Activated naive CD8-positive, alpha-beta T cell (primary cell): ENCODE measurements around the gene PRRX2.

Experiments
- H3K27ac Mint-ChIP-seq: one replicate; pipeline ENCODE4 v1.8.0; 2021; ENCODE audit warnings: mixed read lengths
- H3K27me3 Mint-ChIP-seq: one replicate; pipeline ENCODE4 v1.8.0; 2021; ENCODE audit warnings: mixed read lengths
- H3K36me3 Mint-ChIP-seq: one replicate; pipeline ENCODE4 v1.8.0; 2021; ENCODE audit warnings: mixed read lengths
- H3K4me1 Mint-ChIP-seq: one replicate; pipeline ENCODE4 v1.8.0; 2021; ENCODE audit warnings: low read depth, mixed read lengths
- H3K4me3 Mint-ChIP-seq: one replicate; pipeline ENCODE4 v1.8.0; 2021; ENCODE audit warnings: mild to moderate bottlenecking, mixed read lengths
- H3K9me3 Mint-ChIP-seq: one replicate; pipeline ENCODE4 v1.8.0; 2021; ENCODE audit warnings: low read depth, mixed read lengths

Gene PRRX2

DNA sequence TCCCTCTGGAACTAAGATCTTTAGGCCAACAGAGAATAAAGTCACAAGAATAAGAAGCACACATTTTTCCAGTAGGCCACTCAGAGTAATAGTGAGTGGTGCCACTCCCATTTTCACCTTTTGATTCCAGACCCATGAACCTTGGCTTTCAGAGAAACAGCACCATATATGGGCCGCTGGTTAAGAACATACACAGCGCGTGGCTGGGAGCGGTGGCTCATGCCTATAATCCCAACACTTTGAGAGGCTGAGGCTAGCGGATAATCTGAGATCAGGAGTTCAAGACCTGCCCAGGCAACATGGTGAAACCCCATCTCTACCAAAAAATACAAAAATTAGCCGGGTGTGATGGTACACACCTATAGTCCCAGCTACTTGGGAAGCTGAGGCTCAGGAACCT, 103.0 kb downstream of the PRRX2 start:
- Mint-ChIP-seq H3K36me3 (no peaks in the 10 kb centered on the region), H3K4me3 (no peak overlapping the region), H3K27me3 (no peaks in the 10 kb centered on the region), H3K4me1 (no peaks in the 10 kb centered on the region), H3K9me3 (no peaks in the 10 kb centered on the region), H3K27ac (no peak overlapping the region)

GRCh38 chr9:129769669-129770068, 104.2 kb downstream of the PRRX2 start:
- H3K4me1 Mint-ChIP-seq, result no peaks in the 10 kb centered on the region
- no peak overlapping the region for H3K4me3 Mint-ChIP-seq
- H3K27me3 Mint-ChIP-seq, result no peaks in the 10 kb centered on the region
- no peak overlapping the region for H3K27ac Mint-ChIP-seq
- H3K36me3 Mint-ChIP-seq, result no peaks in the 10 kb centered on the region
- no peaks in the 10 kb centered on the region for H3K9me3 Mint-ChIP-seq

GRCh38 chr9:129770741-129771140, 105.3 kb downstream of the PRRX2 start:
- Mint-ChIP-seq H3K27ac (no peak overlapping the region), H3K4me3 (no peak overlapping the region), H3K9me3 (no peaks in the 10 kb centered on the region), H3K4me1 (no peaks in the 10 kb centered on the region), H3K36me3 (no peaks in the 10 kb centered on the region), H3K27me3 (peaks cover 1% of the 10 kb centered on the region)
